HepG2 (cell line): ENCODE results near the gene SP6. TPM values are rescaled to one million over a fixed set of nuclear protein-coding genes. Genes with fewer than 3 reads are reported as not detected.

ENCODE experiments used
- ZNF629 ChIP-seq: sonication (generic); formaldehyde crosslinking; conservative IDR thresholded peaks from 2 replicates; pipeline ENCODE4 v1.5.0; 2020; ENCODE audit warnings: missing genetic modification reagents
- polyA plus RNA-seq, 8 experiments: library from polyadenylated mRNA; depleted of rRNA in 3 of 8; stranded (reverse) in 7 of 8; unstranded in 1 of 8; fragments of >200 nt; fragmentation: Illumina TruSeq in 4 of 8; extraction: Trizol in 4 of 8; gene quantifications; 2 replicates each; pipeline versions ENCODE4 v1.2.1 to v1.2.3, GENCODE V29; 2011 to 2016; ENCODE audit warnings: low read depth in 4 of 8, missing spikeins in 1 of 8, mixed read lengths in 1 of 8; ENCODE audit not compliant: insufficient read depth in 1 of 8
- total RNA-seq, 5 experiments: library from RNA; depleted of rRNA; stranded (reverse); fragments of >200 nt; fragmentation: Illumina TruSeq; extraction: Trizol; gene quantifications; 2 replicates each; pipeline ENCODE4 v1.2.3, GENCODE V29; 2016; ENCODE audit warnings: low read depth in 1 of 5
- TF ChIP-seq, protein P1 (sequence below): sonication (generic); formaldehyde crosslinking; IDR thresholded peaks from 2 replicates; pipeline ENCODE4 v1.5.0; 2020; ENCODE audit warnings: mild to moderate bottlenecking, missing genetic modification reagents, borderline replicate concordance

Gene SP6
- total and polyA plus RNA-seq, 2 of the 13 experiments (the other 11 are each of a cell fraction or from before 2014, with no cell fraction given) = 0.07 TPM

DNA sequence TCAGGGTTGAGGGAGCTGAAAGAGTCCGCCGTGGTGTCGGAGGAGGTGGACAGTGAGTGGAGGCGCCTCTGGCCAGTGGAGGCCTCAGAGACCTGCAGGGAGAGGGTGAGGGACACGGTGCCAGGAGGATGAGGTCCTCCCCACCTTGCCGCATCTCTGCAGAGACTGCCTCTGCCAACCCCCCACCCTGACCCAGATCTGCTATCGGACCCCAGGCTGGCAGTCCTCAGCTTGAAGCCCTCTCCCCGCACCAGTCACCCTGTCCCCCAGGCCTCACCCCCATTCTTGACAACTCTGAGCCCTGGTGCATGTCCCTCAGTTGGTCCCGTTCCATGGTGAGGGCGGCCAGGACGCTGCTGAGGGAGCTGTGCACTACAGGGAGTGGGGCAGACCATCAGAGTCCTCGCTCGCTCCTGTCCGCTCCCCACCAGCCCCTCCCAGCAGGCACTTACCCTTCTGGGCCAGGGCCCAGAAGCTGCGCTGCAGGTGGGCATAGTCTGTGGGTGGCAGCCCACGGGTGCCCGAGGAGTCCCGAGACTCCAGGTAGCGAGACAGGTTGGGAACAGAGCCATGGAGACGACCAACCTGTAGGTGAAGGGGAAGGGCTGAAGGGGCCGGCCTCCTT is 34.7 kb downstream of the SP6 start (continued):
- TF ChIP-seq ZNF629 (CRISPR knock-in tag) = no peak
- TF ChIP-seq, protein P1, sequence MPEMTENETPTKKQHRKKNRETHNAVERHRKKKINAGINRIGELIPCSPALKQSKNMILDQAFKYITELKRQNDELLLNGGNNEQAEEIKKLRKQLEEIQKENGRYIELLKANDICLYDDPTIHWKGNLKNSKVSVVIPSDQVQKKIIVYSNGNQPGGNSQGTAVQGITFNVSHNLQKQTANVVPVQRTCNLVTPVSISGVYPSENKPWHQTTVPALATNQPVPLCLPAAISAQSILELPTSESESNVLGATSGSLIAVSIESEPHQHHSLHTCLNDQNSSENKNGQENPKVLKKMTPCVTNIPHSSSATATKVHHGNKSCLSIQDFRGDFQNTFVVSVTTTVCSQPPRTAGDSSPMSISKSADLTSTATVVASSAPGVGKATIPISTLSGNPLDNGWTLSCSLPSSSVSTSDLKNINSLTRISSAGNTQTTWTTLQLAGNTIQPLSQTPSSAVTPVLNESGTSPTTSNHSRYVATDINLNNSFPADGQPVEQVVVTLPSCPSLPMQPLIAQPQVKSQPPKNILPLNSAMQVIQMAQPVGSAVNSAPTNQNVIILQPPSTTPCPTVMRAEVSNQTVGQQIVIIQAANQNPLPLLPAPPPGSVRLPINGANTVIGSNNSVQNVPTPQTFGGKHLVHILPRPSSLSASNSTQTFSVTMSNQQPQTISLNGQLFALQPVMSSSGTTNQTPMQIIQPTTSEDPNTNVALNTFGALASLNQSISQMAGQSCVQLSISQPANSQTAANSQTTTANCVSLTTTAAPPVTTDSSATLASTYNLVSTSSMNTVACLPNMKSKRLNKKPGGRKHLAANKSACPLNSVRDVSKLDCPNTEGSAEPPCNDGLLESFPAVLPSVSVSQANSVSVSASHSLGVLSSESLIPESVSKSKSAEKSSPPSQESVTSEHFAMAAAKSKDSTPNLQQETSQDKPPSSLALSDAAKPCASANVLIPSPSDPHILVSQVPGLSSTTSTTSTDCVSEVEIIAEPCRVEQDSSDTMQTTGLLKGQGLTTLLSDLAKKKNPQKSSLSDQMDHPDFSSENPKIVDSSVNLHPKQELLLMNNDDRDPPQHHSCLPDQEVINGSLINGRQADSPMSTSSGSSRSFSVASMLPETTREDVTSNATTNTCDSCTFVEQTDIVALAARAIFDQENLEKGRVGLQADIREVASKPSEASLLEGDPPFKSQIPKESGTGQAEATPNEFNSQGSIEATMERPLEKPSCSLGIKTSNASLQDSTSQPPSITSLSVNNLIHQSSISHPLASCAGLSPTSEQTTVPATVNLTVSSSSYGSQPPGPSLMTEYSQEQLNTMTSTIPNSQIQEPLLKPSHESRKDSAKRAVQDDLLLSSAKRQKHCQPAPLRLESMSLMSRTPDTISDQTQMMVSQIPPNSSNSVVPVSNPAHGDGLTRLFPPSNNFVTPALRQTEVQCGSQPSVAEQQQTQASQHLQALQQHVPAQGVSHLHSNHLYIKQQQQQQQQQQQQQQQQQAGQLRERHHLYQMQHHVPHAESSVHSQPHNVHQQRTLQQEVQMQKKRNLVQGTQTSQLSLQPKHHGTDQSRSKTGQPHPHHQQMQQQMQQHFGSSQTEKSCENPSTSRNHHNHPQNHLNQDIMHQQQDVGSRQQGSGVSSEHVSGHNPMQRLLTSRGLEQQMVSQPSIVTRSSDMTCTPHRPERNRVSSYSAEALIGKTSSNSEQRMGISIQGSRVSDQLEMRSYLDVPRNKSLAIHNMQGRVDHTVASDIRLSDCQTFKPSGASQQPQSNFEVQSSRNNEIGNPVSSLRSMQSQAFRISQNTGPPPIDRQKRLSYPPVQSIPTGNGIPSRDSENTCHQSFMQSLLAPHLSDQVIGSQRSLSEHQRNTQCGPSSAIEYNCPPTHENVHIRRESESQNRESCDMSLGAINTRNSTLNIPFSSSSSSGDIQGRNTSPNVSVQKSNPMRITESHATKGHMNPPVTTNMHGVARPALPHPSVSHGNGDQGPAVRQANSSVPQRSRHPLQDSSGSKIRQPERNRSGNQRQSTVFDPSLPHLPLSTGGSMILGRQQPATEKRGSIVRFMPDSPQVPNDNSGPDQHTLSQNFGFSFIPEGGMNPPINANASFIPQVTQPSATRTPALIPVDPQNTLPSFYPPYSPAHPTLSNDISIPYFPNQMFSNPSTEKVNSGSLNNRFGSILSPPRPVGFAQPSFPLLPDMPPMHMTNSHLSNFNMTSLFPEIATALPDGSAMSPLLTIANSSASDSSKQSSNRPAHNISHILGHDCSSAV (CRISPR knock-in tag) = no peak
